RWPE2 (cell line): ENCODE results near the gene MCC.

ENCODE experiments used
- ATAC-seq: fragments of 200-7000 bp; cut with Tn5 transposase; 3 replicates; pipeline ENCODE4 v1.9.1; 2021; ENCODE audit warnings: low read depth
- DNase-seq: peaks from one replicate; pipeline ENCODE4 v3.0.0-alpha.2; 2020; ENCODE audit warnings: low spot score
- H3K27ac ChIP-seq: fragments of 450-650 bp; 2 replicates; pipeline ENCODE4 v1.5.1; 2017; ENCODE audit warnings: mild to moderate bottlenecking; ENCODE audit not compliant: poor library complexity, severe bottlenecking
- H3K27me3 ChIP-seq: fragments of 250-450 bp; sonication (Bioruptor Pico); 2 replicates; pipeline ENCODE4 v1.5.1; 2021; ENCODE audit warnings: mild to moderate bottlenecking, moderate library complexity; ENCODE audit not compliant: insufficient read depth, poor library complexity, severe bottlenecking
- H3K36me3 ChIP-seq: fragments of 250-450 bp; sonication (Bioruptor Pico); 2 replicates; pipeline ENCODE4 v1.5.1; 2020; ENCODE audit warnings: low read depth, mild to moderate bottlenecking, moderate library complexity
- H3K4me1 ChIP-seq: fragments of 250-450 bp; sonication (Bioruptor Pico); 2 replicates; pipeline ENCODE4 v1.5.1; 2021; ENCODE audit warnings: mild to moderate bottlenecking, moderate library complexity; ENCODE audit not compliant: insufficient read depth, poor library complexity, severe bottlenecking
- H3K4me3 ChIP-seq: fragments of 250-450 bp; sonication (Bioruptor Pico); 2 replicates; pipeline ENCODE4 v1.5.1; 2021; ENCODE audit warnings: mild to moderate bottlenecking, moderate library complexity; ENCODE audit not compliant: severe bottlenecking
- H3K9me3 ChIP-seq: fragments of 250-450 bp; sonication (Bioruptor Pico); 2 replicates; pipeline ENCODE4 v1.5.1; 2021; ENCODE audit warnings: mild to moderate bottlenecking, moderate library complexity; ENCODE audit not compliant: severe bottlenecking
- CTCF ChIP-seq: fragments of 450-650 bp; IDR thresholded peaks from one replicate; pipeline ENCODE4 v1.5.1; 2017; ENCODE audit warnings: mild to moderate bottlenecking, moderate library complexity; ENCODE audit not compliant: poor library complexity, severe bottlenecking

The MCC gene

GRCh38 chr5:113273948-113274347 lies 214.3 kb downstream of the MCC start:
- Histone ChIP-seq H3K27ac (no peak overlapping the region), H3K36me3 (no peaks in the 10 kb centered on the region), H3K27me3 (no peaks in the 10 kb centered on the region), H3K9me3 (no peaks in the 10 kb centered on the region), H3K4me1 (peaks cover 48% of the 10 kb centered on the region), H3K4me3 (no peak overlapping the region)
- ATAC-seq (no peak), DNase-seq (no peak)
- TF ChIP-seq CTCF: no peak

GRCh38 chr5:113271745-113272454 lies 216.4 kb downstream of the MCC start:
- Histone ChIP-seq H3K36me3 (no peaks in the 10 kb centered on the region), H3K4me1 (peaks cover 66% of the 10 kb centered on the region), H3K9me3 (no peaks in the 10 kb centered on the region), H3K27ac (peak overlapping the region; percentile 88), H3K27me3 (no peaks in the 10 kb centered on the region), H3K4me3 (no peak overlapping the region)
- ATAC-seq (no peak), DNase-seq (no peak)
- no peak for TF ChIP-seq CTCF

- H3K4me1 ChIP-seq: peaks cover 74% of the 10 kb centered on the region
- TF ChIP-seq CTCF: no peak
- H3K27me3 ChIP-seq: no peaks in the 10 kb centered on the region
- H3K27ac ChIP-seq: peak overlapping the region; percentile 88
- no peaks in the 10 kb centered on the region for H3K9me3 ChIP-seq
- ATAC-seq (peak; percentile 44), DNase-seq (no peak)
- no peaks in the 10 kb centered on the region for H3K36me3 ChIP-seq
- H3K4me3 ChIP-seq: no peak overlapping the region
These were observed 217.2 kb downstream of the MCC start for GRCh38 chr5:113271015-113271414.

GRCh38 chr5:113270086-113270485 lies 218.2 kb downstream of the MCC start:
- Histone ChIP-seq H3K27me3 (no peaks in the 10 kb centered on the region), H3K4me1 (peaks cover 79% of the 10 kb centered on the region), H3K9me3 (no peaks in the 10 kb centered on the region), H3K4me3 (no peak overlapping the region), H3K36me3 (no peaks in the 10 kb centered on the region), H3K27ac (peak overlapping the region; percentile 88)
- no peak for ATAC-seq
- no peak for DNase-seq
- no peak for TF ChIP-seq CTCF
